Muscle of leg (tissue), 11 donors: Measurements from ENCODE around the gene TAS2R1. TPM values are rescaled to one million over a fixed set of nuclear protein-coding genes. Genes with fewer than 3 reads are reported as not detected.

Experiments
- DNase-seq: peaks from one replicate; pipeline ENCODE4 v3.0.0; 2013
- H3K27ac ChIP-seq: one replicate; pipeline ENCODE4 v1.5.1; 2013; ENCODE audit warnings: mild to moderate bottlenecking, low read length, control low read depth
- H3K27me3 ChIP-seq: one replicate; pipeline ENCODE4 v1.6.1; 2013; ENCODE audit warnings: low read length; ENCODE audit not compliant: control insufficient read depth, insufficient read depth
- H3K36me3 ChIP-seq: one replicate; pipeline ENCODE4 v1.6.1; 2013; ENCODE audit warnings: low read length; ENCODE audit not compliant: control insufficient read depth, insufficient read depth
- H3K4me1 ChIP-seq: one replicate; pipeline ENCODE4 v1.6.1; 2013; ENCODE audit warnings: low read length; ENCODE audit not compliant: control insufficient read depth, insufficient read depth
- H3K4me3 ChIP-seq: one replicate; pipeline ENCODE4 v1.5.1; 2013; ENCODE audit warnings: low read length, control low read depth
- H3K9me3 ChIP-seq: replicated peaks from 2 replicates; pipeline ENCODE4 v1.6.1; 2013; ENCODE audit warnings: low read depth, low read length; ENCODE audit not compliant: control insufficient read depth
- WGBS: methylation state at CpG from one replicate; pipeline ENCODE4 v1.1.5; 2013; ENCODE audit warnings: missing lambda C conversion rate; ENCODE audit not compliant: insufficient coverage; 5-methylcytosine and 5-hydroxymethylcytosine counted together
- polyA plus RNA-seq, 8 donors: library from polyadenylated mRNA; unstranded; fragments of 120-200 nt; gene quantifications; one replicate each; pipeline versions ENCODE4 v1.2.1 to v1.2.3, GENCODE V29; 2013; ENCODE audit warnings: inconsistent platforms in 1 of 8, low replicate concordance in 1 of 8; ENCODE audit not compliant: insufficient read length in 8 of 8, insufficient read depth in 1 of 8
- total RNA-seq: library from RNA; stranded (reverse); fragments of 120-200 nt; gene quantifications from one replicate; pipeline ENCODE4 v1.2.4, GENCODE V29; 2013

TAS2R1 gene
- total and polyA plus RNA-seq, 9 donors: 0.10 to 0.93 (median 0.32) TPM; not detected in 5

DNA sequence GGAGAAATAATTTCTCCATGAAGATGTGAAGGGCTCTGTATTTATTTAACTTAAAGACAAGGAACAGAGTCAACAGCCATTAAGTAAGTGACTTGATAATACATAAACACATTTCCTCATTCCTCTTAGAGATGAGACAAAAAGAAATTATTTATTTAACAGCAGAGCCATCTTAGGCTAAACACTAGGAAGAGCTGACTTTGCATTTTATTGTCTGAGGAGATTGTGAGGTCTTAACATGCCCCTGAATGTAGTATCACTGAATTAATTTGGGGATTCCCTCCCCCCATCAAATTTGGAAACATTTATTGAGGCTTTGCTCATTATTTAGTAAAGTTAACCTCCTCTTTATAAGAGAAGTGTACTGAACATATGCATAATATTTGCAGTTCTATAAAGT lies 35.2 kb downstream of the TAS2R1 start:
- no peaks in the 10 kb centered on the region for H3K27me3 ChIP-seq
- H3K4me1 ChIP-seq: peaks cover 3% of the 10 kb centered on the region
- DNase-seq: no peak
- no peak overlapping the region for H3K4me3 ChIP-seq
- H3K9me3 ChIP-seq: no peaks in the 10 kb centered on the region
- no peak overlapping the region for H3K27ac ChIP-seq
- H3K36me3 ChIP-seq: no peaks in the 10 kb centered on the region

DNA sequence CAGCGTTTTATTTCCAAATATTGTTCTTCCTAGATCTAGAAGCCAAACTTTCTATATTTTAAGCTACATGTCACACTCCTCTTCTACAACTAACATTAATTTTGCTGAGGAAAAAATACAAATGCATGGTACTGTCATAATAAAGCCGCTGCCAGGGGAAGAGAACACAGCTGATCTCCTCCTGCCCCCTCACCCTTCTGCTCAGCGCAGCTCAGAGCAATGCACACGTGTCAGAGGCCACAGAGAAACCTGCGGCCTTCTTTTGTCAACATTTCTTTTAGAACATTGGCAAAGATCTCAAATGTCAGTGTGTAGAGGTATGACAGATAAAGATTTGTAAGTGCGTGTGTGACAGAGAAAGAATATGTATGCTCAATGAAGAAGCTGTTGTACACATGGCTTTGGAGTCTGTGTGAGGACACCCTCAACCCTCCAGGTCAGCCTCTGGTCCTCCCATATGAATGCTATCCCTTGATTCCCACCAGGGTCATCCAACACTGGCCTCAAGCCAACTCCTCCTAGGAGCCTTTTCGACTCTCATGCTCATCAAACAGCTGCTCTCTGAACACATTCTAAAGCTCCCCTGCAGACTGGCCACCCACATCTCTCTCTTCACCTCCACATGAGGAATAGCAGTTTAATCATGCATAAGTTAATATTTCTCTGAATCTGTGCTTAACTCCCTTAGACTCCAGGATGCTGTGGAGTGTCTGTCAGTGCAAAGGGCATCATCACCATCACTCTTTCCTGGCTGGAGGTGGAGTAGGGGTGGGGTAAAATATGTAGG lies 40.9 kb downstream of the TAS2R1 start:
- Histone ChIP-seq H3K4me3 (no peak overlapping the region), H3K27me3 (no peaks in the 10 kb centered on the region), H3K9me3 (no peaks in the 10 kb centered on the region), H3K4me1 (no peaks in the 10 kb centered on the region), H3K36me3 (no peaks in the 10 kb centered on the region), H3K27ac (no peak overlapping the region)
- DNase-seq: no peak
- WGBS: 58% methylated on average over 2 of the region's 7 CpGs

DNA sequence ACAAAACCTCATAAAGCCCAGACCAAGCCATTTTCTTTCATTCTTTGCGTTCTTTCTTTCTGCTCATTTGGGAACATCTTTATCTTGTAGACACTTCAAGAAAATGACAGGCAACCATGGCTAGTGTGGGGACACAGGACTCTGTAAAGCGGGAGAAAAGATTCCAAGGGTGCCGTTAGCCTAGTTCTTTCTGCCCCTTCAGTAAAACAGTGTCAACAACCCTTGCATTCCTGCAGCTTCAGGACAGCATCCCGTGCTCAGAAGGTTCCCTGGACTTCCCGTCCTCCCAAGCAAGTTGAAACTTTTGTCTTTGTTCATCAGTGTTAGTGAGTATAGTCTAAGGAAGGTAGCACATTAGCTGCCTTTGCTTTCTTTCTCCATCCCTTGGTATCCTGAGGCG lies 41.9 kb downstream of the TAS2R1 start:
- Histone ChIP-seq H3K36me3 (no peaks in the 10 kb centered on the region), H3K27ac (no peak overlapping the region), H3K4me1 (no peaks in the 10 kb centered on the region), H3K9me3 (no peaks in the 10 kb centered on the region), H3K27me3 (no peaks in the 10 kb centered on the region), H3K4me3 (no peak overlapping the region)
- WGBS: 79% methylated on average over 3 of the region's 6 CpGs
- DNase-seq: no peak

DNA sequence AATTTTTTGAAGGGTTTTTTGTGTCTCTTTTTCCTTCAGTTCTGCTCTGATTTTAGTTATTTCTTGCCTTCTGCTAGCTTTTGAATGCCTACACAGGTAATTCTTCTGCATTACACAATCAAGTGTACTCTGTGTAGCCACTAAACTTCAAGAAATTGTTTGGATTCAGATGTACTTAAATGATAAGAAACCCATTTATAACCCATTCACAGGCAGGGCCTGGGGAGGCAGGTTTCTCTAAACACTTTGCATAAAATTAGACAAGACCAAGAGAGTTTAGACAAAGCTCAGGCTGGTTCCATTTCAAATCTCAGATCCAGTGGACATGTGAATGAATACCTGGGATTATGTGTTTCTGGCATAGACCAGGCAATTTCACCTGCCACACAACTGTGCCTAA lies 43.0 kb downstream of the TAS2R1 start:
- H3K4me1 ChIP-seq: no peaks in the 10 kb centered on the region
- H3K36me3 ChIP-seq: no peaks in the 10 kb centered on the region
- no peak overlapping the region for H3K4me3 ChIP-seq
- DNase-seq: no peak
- no peaks in the 10 kb centered on the region for H3K9me3 ChIP-seq
- H3K27ac ChIP-seq: no peak overlapping the region
- no peaks in the 10 kb centered on the region for H3K27me3 ChIP-seq

DNA sequence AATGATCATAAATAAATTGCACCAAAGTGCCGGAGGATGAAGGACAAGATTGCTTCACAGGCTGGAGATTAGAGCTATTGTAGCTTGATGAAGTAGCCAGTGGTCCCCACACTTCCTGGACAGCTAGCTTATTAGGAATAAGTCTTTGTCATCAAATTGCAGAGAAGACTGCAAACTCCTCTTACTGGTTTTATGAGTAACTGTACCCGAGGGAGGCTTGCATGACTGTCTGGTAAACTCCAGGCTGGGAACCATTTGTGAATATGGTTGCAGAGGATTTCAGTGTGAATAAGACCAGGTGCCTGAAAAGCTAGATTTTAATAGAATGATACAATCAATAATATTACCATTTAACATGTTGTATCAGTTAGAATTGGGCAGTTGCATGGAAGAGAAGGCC lies 47.7 kb downstream of the TAS2R1 start:
- Histone ChIP-seq H3K4me3 (no peak overlapping the region), H3K36me3 (no peaks in the 10 kb centered on the region), H3K27ac (no peak overlapping the region), H3K9me3 (no peaks in the 10 kb centered on the region), H3K4me1 (no peaks in the 10 kb centered on the region), H3K27me3 (no peaks in the 10 kb centered on the region)
- no CpG with 5 or more reads among the region's 2 CpGs for WGBS
- no peak for DNase-seq

Other genes with a start within 250 kb of the TAS2R1 start
- gene SEMA5A, start 84.3 kb downstream of the TAS2R1 start, total RNA-seq: 26.5 TPM
- 10 to 100 TPM; 25.1 to 53.5 (median 38.9) TPM for gene SEMA5A, start 84.3 kb downstream of the TAS2R1 start, polyA plus RNA-seq